Panc1 (cell line): Measurements from ENCODE around the gene VPS37B. TPM values are rescaled to one million over a fixed set of nuclear protein-coding genes. Genes with fewer than 3 reads are reported as not detected.

ENCODE experiments used
- ATAC-seq: fragments of 200-7000 bp; cut with Tn5 transposase; 2 replicates; pipeline ENCODE4 v1.9.1; 2020; ENCODE audit warnings: mild to moderate bottlenecking, moderate library complexity
- BruUV-seq: library from RNA; stranded (reverse); fragments of 400-500 nt; replicated peaks from 2 replicates; lab custom pipeline; 2021; lab: Mats Ljungman, UMichigan
- CTCF ChIA-PET: fragments of 300-600 bp; sonication (Branson Sonifier 250); formaldehyde crosslinking; loops from one replicate; lab custom pipeline; 2022; ENCODE audit warnings: antibody characterized with exemption; lab: Charles Lee
- POLR2A ChIA-PET: fragments of 300-600 bp; sonication (Branson Sonifier 250); formaldehyde crosslinking; loops from one replicate; lab custom pipeline; 2022; ENCODE audit warnings: antibody characterized with exemption; lab: Charles Lee
- DNase-seq: peaks from one replicate; pipeline ENCODE4 v3.0.0-alpha.2; 2010; ENCODE audit warnings: low read depth, low spot score
- H3K27ac ChIP-seq: 2 replicates; pipeline ENCODE4 v1.5.1; 2011; ENCODE audit warnings: mild to moderate bottlenecking, low read length, inconsistent platforms
- H3K27me3 ChIP-seq: fragments of 200-500 bp; sonication (Bioruptor generic); 2 replicates; pipeline ENCODE4 v1.6.0; 2014; ENCODE audit warnings: low read length, inconsistent platforms; ENCODE audit not compliant: control insufficient read depth, insufficient read depth
- H3K36me3 ChIP-seq: fragments of 200-500 bp; sonication (Bioruptor generic); 2 replicates; pipeline ENCODE4 v1.5.1; 2014; ENCODE audit warnings: inconsistent platforms, mild to moderate bottlenecking, low read length, moderate library complexity; ENCODE audit not compliant: control insufficient read depth, insufficient read depth
- H3K4me1 ChIP-seq: 2 replicates; pipeline ENCODE4 v1.5.1; 2011; ENCODE audit warnings: inconsistent platforms, mild to moderate bottlenecking, low read length, moderate library complexity; ENCODE audit not compliant: control insufficient read depth, insufficient read depth
- H3K4me3 ChIP-seq, 2 experiments: 2 replicates each; pipeline ENCODE4 v1.5.1; 2011 to 2012; ENCODE audit warnings: low read depth in 2 of 2, low read length in 2 of 2, mild to moderate bottlenecking in 2 of 2, inconsistent platforms in 1 of 2, moderate library complexity in 1 of 2
- H3K9me3 ChIP-seq: fragments of 200-500 bp; sonication (Bioruptor generic); 2 replicates; pipeline ENCODE4 v1.5.1; 2014; ENCODE audit warnings: low read depth, mild to moderate bottlenecking, inconsistent platforms, low read length, moderate library complexity; ENCODE audit not compliant: control insufficient read depth, insufficient read depth
- CTCF ChIP-seq: fragments of 450-650 bp; IDR thresholded peaks from 2 replicates; pipeline ENCODE4 v1.5.1; 2017; ENCODE audit warnings: mild to moderate bottlenecking
- POLR2AphosphoS5 ChIP-seq: IDR thresholded peaks from 2 replicates; pipeline ENCODE4 v1.6.1; 2012; ENCODE audit warnings: mild to moderate bottlenecking, low read depth, low read length, moderate library complexity
- SIN3A ChIP-seq: IDR thresholded peaks from 2 replicates; pipeline ENCODE4 v1.6.1; 2012; ENCODE audit warnings: low read depth, mild to moderate bottlenecking, low read length, moderate library complexity, borderline replicate concordance; ENCODE audit not compliant: insufficient read depth
- TCF7L2 ChIP-seq: IDR thresholded peaks from 2 replicates; pipeline ENCODE4 v1.6.1; 2011; ENCODE audit warnings: mild to moderate bottlenecking, low read depth, low read length, inconsistent platforms
- in situ Hi-C: cut with HindIII; loops from 2 replicates; pipeline ENCODE4 v1.10.0; 2016; ENCODE audit warnings: low sequenced_read_pairs, low pct_unique_long_range_greater_than_20kb
- intact Hi-C: fragments of 100-400 bp; cut with micrococcal nuclease; formaldehyde crosslinking; loops from one replicate; pipeline ENCODE4 v1.10.0; 2022; ENCODE audit not compliant: unreplicated experiment
- total RNA-seq: library from RNA; stranded (reverse); gene quantifications from one replicate; pipeline ENCODE4 v1.2.1, GENCODE V29; 2021; ENCODE audit not compliant: unreplicated experiment
- TF ChIP-seq, protein P1 (sequence below), 2 experiments: IDR thresholded peaks; 2 replicates each; pipeline ENCODE4 v1.6.1; 2011 to 2012; ENCODE audit warnings: low read depth in 2 of 2, control low read depth in 1 of 2, low read length in 1 of 2, mild to moderate bottlenecking in 1 of 2, moderate library complexity in 1 of 2; ENCODE audit not compliant: insufficient read depth in 1 of 2

VPS37B gene
- total RNA-seq, 1 experiment from 2014 or later: 76.7 TPM

GRCh38 chr12:122937622-122938091 lies 41.7 kb upstream of the VPS37B start:
- no peaks in the 10 kb centered on the region for H3K36me3 ChIP-seq
- peaks cover 3% of the 10 kb centered on the region; the same call in 1 of the 2 replicates for H3K4me1 ChIP-seq
- in situ Hi-C loops (no loop called here), intact Hi-C loops (no loop called here)
- H3K9me3 ChIP-seq: no peaks in the 10 kb centered on the region
- no peak for TF ChIP-seq CTCF
- TF ChIP-seq POLR2AphosphoS5: no peak
- TF ChIP-seq, protein P1, sequence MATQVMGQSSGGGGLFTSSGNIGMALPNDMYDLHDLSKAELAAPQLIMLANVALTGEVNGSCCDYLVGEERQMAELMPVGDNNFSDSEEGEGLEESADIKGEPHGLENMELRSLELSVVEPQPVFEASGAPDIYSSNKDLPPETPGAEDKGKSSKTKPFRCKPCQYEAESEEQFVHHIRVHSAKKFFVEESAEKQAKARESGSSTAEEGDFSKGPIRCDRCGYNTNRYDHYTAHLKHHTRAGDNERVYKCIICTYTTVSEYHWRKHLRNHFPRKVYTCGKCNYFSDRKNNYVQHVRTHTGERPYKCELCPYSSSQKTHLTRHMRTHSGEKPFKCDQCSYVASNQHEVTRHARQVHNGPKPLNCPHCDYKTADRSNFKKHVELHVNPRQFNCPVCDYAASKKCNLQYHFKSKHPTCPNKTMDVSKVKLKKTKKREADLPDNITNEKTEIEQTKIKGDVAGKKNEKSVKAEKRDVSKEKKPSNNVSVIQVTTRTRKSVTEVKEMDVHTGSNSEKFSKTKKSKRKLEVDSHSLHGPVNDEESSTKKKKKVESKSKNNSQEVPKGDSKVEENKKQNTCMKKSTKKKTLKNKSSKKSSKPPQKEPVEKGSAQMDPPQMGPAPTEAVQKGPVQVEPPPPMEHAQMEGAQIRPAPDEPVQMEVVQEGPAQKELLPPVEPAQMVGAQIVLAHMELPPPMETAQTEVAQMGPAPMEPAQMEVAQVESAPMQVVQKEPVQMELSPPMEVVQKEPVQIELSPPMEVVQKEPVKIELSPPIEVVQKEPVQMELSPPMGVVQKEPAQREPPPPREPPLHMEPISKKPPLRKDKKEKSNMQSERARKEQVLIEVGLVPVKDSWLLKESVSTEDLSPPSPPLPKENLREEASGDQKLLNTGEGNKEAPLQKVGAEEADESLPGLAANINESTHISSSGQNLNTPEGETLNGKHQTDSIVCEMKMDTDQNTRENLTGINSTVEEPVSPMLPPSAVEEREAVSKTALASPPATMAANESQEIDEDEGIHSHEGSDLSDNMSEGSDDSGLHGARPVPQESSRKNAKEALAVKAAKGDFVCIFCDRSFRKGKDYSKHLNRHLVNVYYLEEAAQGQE (IDR thresholded peaks at IDR 0.05; ENCODE audit: insufficient read depth in 1 of 2, low read depth in 2 of 2, low read length in 1 of 2): no peak
- no peak for TF ChIP-seq SIN3A
- no peak for TF ChIP-seq TCF7L2
- H3K4me3 ChIP-seq: no peak overlapping the region
- DNase-seq: no peak
- POLR2A ChIA-PET: no interaction called here
- no TSS peak for BruUV-seq
- H3K27ac ChIP-seq: no peak overlapping the region
- ATAC-seq: no peak
- CTCF ChIA-PET: interaction anchor here (0.7 kb wide), 1 partner anchor 77 kb away, joined by 3 read pairs; no protein-coding TSS in a partner anchor
- H3K27me3 ChIP-seq: no peaks in the 10 kb centered on the region

GRCh38 chr12:122935318-122935717 lies 39.4 kb upstream of the VPS37B start:
- POLR2A ChIA-PET: interaction anchor here (0.5 kb wide), 1 partner anchor 264 kb away, joined by 3 read pairs; no protein-coding TSS in a partner anchor
- in situ Hi-C loops: no loop called here

More at GRCh38 chr12:122935318-122935717, 39.4 kb upstream of the VPS37B start:
- Histone ChIP-seq H3K36me3 (no peaks in the 10 kb centered on the region), H3K27ac (0 out of 2 replicates have a peak overlapping the region, but pooled peaks have one; percentile 1), H3K4me3 (no peak overlapping the region), H3K9me3 (no peaks in the 10 kb centered on the region), H3K4me1 (no peaks in the 10 kb centered on the region), H3K27me3 (no peaks in the 10 kb centered on the region)
- TF ChIP-seq, protein P1 (IDR thresholded peaks at IDR 0.05; ENCODE audit: insufficient read depth in 1 of 2, low read depth in 2 of 2, low read length in 1 of 2): no peak
- TF ChIP-seq POLR2AphosphoS5 (no peak), CTCF (no peak), TCF7L2 (no peak)
- ATAC-seq: 0 out of 2 replicates have a peak, but pooled peaks have one; percentile 35
- CTCF ChIA-PET: no interaction called here
- intact Hi-C loops: no loop called here
- no TSS peak for BruUV-seq
- DNase-seq: no peak
